HG03280 (cell line): Measurements from ENCODE around the gene KLC1.

Source experiments
- ATAC-seq: cut with Tn5 transposase; IDR thresholded peaks from one replicate; pipeline ENCODE4 v1.9.1; 2021; ENCODE audit warnings: mild to moderate bottlenecking, moderate library complexity; ENCODE audit not compliant: unreplicated experiment

The KLC1 gene

DNA sequence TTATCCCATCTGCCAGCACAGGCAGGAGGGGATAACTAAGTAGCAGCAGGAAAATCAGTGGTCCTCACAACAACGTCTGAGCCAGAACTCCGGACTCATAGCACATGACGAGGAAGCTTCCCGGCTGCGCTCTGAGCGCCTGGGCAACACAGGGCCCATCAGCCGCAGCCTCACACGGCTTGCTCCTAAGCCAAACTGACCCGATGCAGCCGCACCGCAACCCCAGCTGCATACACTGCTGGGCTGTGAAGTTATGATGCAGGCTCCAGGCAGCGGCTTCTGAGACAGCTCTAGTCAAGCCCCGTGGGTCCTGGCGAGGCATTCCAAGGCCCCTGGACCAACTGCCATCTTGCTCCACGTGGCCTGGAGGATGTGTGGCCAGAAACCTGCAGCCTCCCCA is 114.7 kb downstream of the KLC1 start:
- no peak for ATAC-seq

DNA sequence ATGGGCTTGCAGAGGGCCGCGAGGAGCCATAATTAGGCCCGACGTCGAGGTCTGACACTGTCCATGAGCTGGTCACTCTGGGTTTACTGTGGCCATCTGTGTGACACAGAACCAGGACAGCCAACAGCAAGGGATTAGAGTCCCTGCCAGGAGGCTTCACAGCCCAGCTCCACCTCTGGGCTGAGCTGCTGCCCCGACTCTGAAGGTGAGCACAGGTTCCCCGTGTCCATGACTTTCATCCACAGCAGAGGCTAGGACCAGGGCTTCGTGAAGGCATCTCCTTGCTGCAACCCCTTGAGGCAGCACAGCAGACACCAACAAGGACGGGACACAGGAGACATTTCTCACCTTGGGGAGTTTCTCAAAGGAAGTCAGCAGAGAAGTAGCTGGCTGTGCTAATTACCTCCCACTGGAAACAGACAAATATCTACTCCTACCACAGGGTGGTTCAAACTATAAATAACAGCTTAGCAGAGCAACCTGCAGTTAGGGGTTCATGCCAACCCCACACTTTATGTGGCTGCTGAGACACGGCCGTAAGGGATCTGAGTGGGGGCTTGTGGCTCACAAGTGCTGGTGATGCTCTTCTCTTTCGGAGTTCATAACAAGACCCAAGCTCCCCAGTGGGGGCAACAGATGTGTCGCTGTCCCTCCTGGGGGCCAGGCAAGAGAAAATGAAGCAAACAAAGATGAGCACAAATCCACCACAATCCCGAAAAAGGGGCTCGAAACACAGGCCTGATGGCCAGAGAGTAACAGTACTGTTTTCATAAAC is 115.8 kb downstream of the KLC1 start:
- no peak for ATAC-seq

DNA sequence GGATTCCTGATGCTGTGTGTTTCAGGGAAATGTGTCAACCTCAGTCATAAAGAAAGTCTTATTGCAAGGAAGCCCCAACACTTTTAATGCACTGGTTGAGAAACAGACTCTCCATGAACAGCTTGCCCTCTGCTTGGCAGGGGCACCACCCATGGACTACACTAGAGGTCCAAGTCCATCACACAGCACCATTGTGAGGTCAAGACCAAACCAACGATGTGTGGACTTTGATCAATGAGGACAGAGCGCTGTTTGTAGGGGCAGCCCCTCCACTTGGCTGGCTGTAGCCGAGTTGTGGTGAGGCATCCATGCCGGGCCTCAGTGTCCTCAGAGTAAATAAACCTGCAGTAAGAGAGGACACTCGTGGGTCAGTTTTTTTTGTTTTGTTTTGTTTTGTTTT is 116.4 kb downstream of the KLC1 start:
- ATAC-seq: no peak

DNA sequence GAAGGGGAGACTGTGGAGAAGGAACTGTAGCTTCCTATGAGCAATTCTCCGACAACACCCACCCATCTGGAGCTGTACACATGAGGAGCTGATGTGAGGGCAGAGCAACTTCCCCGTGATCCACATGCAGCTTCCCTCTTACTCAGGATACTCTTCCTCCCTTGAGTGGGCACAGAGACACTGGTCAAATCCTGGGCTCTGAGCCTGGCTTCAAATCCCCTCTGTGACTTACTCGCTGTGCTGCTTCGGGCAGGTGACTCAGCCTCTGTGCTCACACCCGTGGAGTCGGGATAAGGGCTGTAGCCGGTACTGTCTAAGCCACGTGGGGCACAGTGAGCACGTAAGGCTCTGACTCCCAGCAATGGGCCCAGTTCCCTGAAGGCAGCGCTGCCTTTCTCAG is 117.7 kb downstream of the KLC1 start:
- no peak for ATAC-seq

DNA sequence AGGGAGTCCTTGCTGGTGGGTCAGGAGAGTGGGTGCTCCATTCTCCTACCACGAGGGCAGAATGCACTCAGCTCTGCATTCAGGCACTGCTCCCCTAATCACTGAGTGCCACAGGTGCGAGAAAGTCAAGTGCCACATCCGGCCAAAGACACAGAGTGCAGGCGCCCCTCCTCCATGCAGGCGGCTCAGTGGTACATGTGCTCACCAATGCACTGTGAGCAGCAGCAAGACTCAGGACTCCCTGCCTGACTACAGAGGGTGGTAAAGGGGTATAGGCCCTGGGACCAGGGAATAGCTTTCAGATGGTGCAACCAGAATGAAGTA is 119.5 kb downstream of the KLC1 start:
- ATAC-seq: no peak

DNA sequence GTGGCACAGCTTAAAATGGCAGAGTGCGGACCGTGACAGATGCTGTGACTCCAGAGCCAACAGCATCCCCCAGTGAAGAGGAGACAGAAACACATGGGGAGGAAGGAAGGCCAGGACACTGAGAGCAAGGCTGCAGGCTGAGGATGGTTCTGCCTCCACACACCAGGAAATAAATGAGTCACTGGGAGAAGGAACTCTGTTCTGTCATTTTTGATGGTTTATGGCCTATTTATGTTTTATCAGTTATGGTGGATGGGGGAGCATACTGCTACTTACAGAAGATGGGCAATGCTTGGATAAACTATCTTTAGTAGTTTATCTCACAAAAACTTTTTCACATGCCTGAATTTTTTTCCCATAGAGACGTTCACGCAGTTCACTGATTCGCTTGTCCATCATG is 120.4 kb downstream of the KLC1 start:
- no peak for ATAC-seq

DNA sequence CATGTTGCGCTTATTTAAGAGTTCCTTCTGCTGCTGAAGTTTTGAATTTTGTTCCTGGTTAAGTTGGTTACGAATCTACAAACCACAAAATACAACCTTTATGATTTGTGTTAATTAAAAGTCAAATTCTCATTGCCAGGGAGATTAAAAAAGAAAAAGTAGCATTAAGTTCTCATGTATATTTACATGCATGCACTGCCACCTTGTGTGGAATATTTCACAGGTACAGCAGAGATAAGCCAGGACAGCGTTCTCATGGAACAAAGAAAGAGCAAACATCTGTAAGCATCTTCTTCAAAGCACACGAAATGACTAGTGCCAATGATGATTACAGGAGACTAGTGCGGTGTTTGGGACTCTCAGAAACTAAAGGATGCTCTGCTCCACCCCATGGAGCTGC is 120.8 kb downstream of the KLC1 start:
- no peak for ATAC-seq
